A549 (cell line): Measurements from ENCODE around the gene PUS3. TPM values are rescaled to one million over a fixed set of nuclear protein-coding genes. Genes with fewer than 3 reads are reported as not detected.

Experiments used
- ATAC-seq, 2 experiments: fragments of 200-7000 bp in 1 of 2; fragments of >200 bp in 1 of 2; cut with Nextera tagmentation in 1 of 2; cut with Tn5 transposase in 1 of 2; 3 replicates each; pipeline versions ENCODE4 v1.8.0 to v1.9.1; 2018 to 2020; ENCODE audit warnings: mild to moderate bottlenecking in 1 of 2, moderate library complexity in 1 of 2
- CTCF ChIA-PET: fragments of 300-600 bp; sonication (Branson Sonifier 250); formaldehyde crosslinking; extraction: SDS; loops from one replicate; lab custom pipeline; 2021; ENCODE audit warnings: antibody characterized with exemption, inconsistent platforms; lab: Yijun Ruan, JAX
- POLR2A ChIA-PET: fragments of 350-600 bp; formaldehyde crosslinking; extraction: SDS; loops from one replicate; lab custom pipeline; 2021; ENCODE audit warnings: antibody characterized with exemption, inconsistent platforms; lab: Yijun Ruan, JAX
- DNase-seq, 2 experiments: peaks; one replicate each; pipeline versions ENCODE4 v3.0.0 to v3.0.0-alpha.2; 2011 to 2016; ENCODE audit warnings: low read depth in 1 of 2, low spot score in 1 of 2
- FAIRE-seq: peaks from 2 replicates; lab custom pipeline; 2011; peaks lifted over from hg19 to GRCh38; lab: Jason Lieb, UNC
- H3K27ac ChIP-seq, 2 experiments: fragments of >200 bp; sonication (Bioruptor Twin); formaldehyde crosslinking; 3 replicates each; pipeline ENCODE4 v1.5.1; 2016 to 2017
- H3K4me1 ChIP-seq: fragments of >200 bp; sonication (Bioruptor Twin); formaldehyde crosslinking; 3 replicates; pipeline ENCODE4 v1.6.1; 2016
- H3K4me2 ChIP-seq: fragments of >200 bp; sonication (Bioruptor Twin); formaldehyde crosslinking; 3 replicates; pipeline ENCODE4 v1.6.1; 2016
- H3K4me3 ChIP-seq: fragments of >200 bp; sonication (Bioruptor Twin); formaldehyde crosslinking; 3 replicates; pipeline ENCODE4 v1.5.1; 2016
- H3K9me3 ChIP-seq: fragments of >200 bp; sonication (Bioruptor Twin); formaldehyde crosslinking; 3 replicates; pipeline ENCODE4 v1.6.1; 2016
- CEBPB ChIP-seq, 2 experiments: fragments of >200 bp in 1 of 2; sonication (Bioruptor Twin) in 1 of 2; formaldehyde crosslinking in 1 of 2; IDR thresholded peaks; 2 replicates each; pipeline ENCODE4 v1.6.1; 2012 to 2016
- CHD2 ChIP-seq: fragments of 150-350 bp; IDR thresholded peaks from 2 replicates; pipeline ENCODE4 v1.6.1; 2014; ENCODE audit warnings: low read length; ENCODE audit not compliant: partially characterized antibody
- CHD4 ChIP-seq: fragments of 200-600 bp; sonication (generic); IDR thresholded peaks from 2 replicates; pipeline ENCODE4 v1.6.1; 2016; ENCODE audit warnings: antibody characterized with exemption, mild to moderate bottlenecking, borderline replicate concordance
- EHMT2 ChIP-seq: fragments of 200-600 bp; sonication (generic); IDR thresholded peaks from 2 replicates; pipeline ENCODE4 v1.6.1; 2016; ENCODE audit warnings: antibody characterized with exemption, low read depth, mild to moderate bottlenecking, moderate library complexity
- ESRRA ChIP-seq: fragments of 150-350 bp; IDR thresholded peaks from 2 replicates; pipeline ENCODE4 v1.6.1; 2014; ENCODE audit warnings: mild to moderate bottlenecking, low read length, borderline replicate concordance
- FOSL2 ChIP-seq, 2 experiments: fragments of 450-650 bp in 1 of 2; fragments of >200 bp in 1 of 2; sonication (Bioruptor Twin) in 1 of 2; formaldehyde crosslinking; IDR thresholded peaks; 2 replicates each; pipeline versions ENCODE4 v1.5.0 to v1.6.1; 2016 to 2020; ENCODE audit warnings: mild to moderate bottlenecking in 1 of 2, moderate library complexity in 1 of 2
- GATA3 ChIP-seq: IDR thresholded peaks from 2 replicates; pipeline ENCODE4 v1.6.1; 2012; ENCODE audit warnings: borderline replicate concordance
- HDAC2 ChIP-seq: fragments of 200-600 bp; sonication (generic); IDR thresholded peaks from 2 replicates; pipeline ENCODE4 v1.6.1; 2016
- HOXA7 ChIP-seq: fragments of 250-450 bp; sonication (Bioruptor Pico); IDR thresholded peaks from 2 replicates; pipeline ENCODE4 v1.5.0; 2020; ENCODE audit warnings: mild to moderate bottlenecking, moderate library complexity
- HOXB13 ChIP-seq: fragments of 250-450 bp; sonication (Bioruptor Pico); IDR thresholded peaks from 2 replicates; pipeline ENCODE4 v1.5.0; 2020; ENCODE audit warnings: low read depth, mild to moderate bottlenecking, moderate library complexity
- HOXB5 ChIP-seq: fragments of 250-450 bp; sonication (Bioruptor Pico); IDR thresholded peaks from 2 replicates; pipeline ENCODE4 v1.5.0; 2020; ENCODE audit warnings: mild to moderate bottlenecking, moderate library complexity
- KDM1A ChIP-seq: fragments of 200-600 bp; sonication (generic); IDR thresholded peaks from 2 replicates; pipeline ENCODE4 v1.6.1; 2016; ENCODE audit warnings: low read depth, mild to moderate bottlenecking
- MYC ChIP-seq: IDR thresholded peaks from 2 replicates; pipeline ENCODE4 v1.6.1; 2012; ENCODE audit warnings: mild to moderate bottlenecking, inconsistent platforms, low read length, improper control_type of control experiment, borderline replicate concordance
- PHF8 ChIP-seq: fragments of 200-600 bp; sonication (generic); IDR thresholded peaks from 2 replicates; pipeline ENCODE4 v1.6.1; 2016; ENCODE audit warnings: low read depth, mild to moderate bottlenecking, antibody characterized with exemption, moderate library complexity, borderline replicate concordance
- POLR2AphosphoS2 ChIP-seq: conservative IDR thresholded peaks from 2 replicates; pipeline ENCODE4 v1.6.1; 2012; ENCODE audit warnings: low read length, improper control_type of control experiment, inconsistent platforms
- RAD21 ChIP-seq, 2 experiments: fragments of >200 bp in 1 of 2; sonication (Bioruptor Twin) in 1 of 2; formaldehyde crosslinking in 1 of 2; IDR thresholded peaks in 1 of 2; conservative IDR thresholded peaks in 1 of 2; 2 replicates in 1 of 2; 3 replicates in 1 of 2; pipeline ENCODE4 v1.6.1; 2012 to 2018; ENCODE audit warnings: inconsistent platforms in 1 of 2
- RARB ChIP-seq: fragments of 250-450 bp; sonication (Bioruptor Pico); IDR thresholded peaks from 2 replicates; pipeline ENCODE4 v1.8.0; 2021; ENCODE audit warnings: mild to moderate bottlenecking, moderate library complexity
- RFX5 ChIP-seq: fragments of 450-650 bp; IDR thresholded peaks from 2 replicates; pipeline ENCODE4 v1.7.1; 2014; ENCODE audit warnings: antibody characterized with exemption, mild to moderate bottlenecking, moderate library complexity
- RNF2 ChIP-seq: fragments of 200-600 bp; sonication (generic); IDR thresholded peaks from 2 replicates; pipeline ENCODE4 v1.6.1; 2016; ENCODE audit warnings: low read depth, mild to moderate bottlenecking, antibody characterized with exemption, moderate library complexity, borderline replicate concordance
- SMC3 ChIP-seq: fragments of >200 bp; sonication (Bioruptor Twin); formaldehyde crosslinking; IDR thresholded peaks from 3 replicates; pipeline ENCODE4 v1.6.1; 2018; ENCODE audit warnings: inconsistent platforms
- SREBF2 ChIP-seq: fragments of 450-650 bp; IDR thresholded peaks from 2 replicates; pipeline ENCODE4 v1.6.1; 2014; ENCODE audit warnings: mild to moderate bottlenecking, moderate library complexity
- TFCP2L1 ChIP-seq: fragments of 250-450 bp; sonication (Bioruptor Pico); IDR thresholded peaks from 2 replicates; pipeline ENCODE4 v1.5.0; 2021; ENCODE audit warnings: mild to moderate bottlenecking
- ZFP36 ChIP-seq: fragments of 450-650 bp; IDR thresholded peaks from 2 replicates; pipeline ENCODE4 v1.6.1; 2014; ENCODE audit warnings: borderline replicate concordance; ENCODE audit not compliant: partially characterized antibody
- ZSCAN20 ChIP-seq: fragments of 250-450 bp; sonication (Bioruptor Pico); IDR thresholded peaks from 2 replicates; pipeline ENCODE4 v1.8.0; 2022; ENCODE audit warnings: mild to moderate bottlenecking, moderate library complexity
- WGBS: methylation state at CpG from one replicate; pipeline ENCODE4 v1.1.6; 2017; ENCODE audit errors: missing lambda C conversion rate; 5-methylcytosine and 5-hydroxymethylcytosine counted together
- polyA plus RNA-seq, 4 experiments: library from polyadenylated mRNA; depleted of rRNA in 3 of 4; stranded (reverse); fragments of >200 nt; fragmentation: RNase III in 1 of 4; extraction: RNeasy Plus Mini Kit Qiagen cat#74134 plus additional on column Dnase treatment in 1 of 4; gene quantifications; 2 replicates in 3 of 4; 3 replicates in 1 of 4; pipeline ENCODE4 v1.2.3, GENCODE V29; 2011 to 2017
- TF ChIP-seq, protein P1 (sequence below): fragments of >200 bp; sonication (Bioruptor Twin); formaldehyde crosslinking; IDR thresholded peaks from 3 replicates; pipeline ENCODE4 v1.6.1; 2016
- TF ChIP-seq, protein P2 (sequence below): fragments of 450-650 bp; IDR thresholded peaks from 2 replicates; pipeline ENCODE4 v1.6.1; 2014; ENCODE audit warnings: antibody characterized with exemption
- TF ChIP-seq, protein P3 (sequence below): IDR thresholded peaks from 2 replicates; pipeline ENCODE4 v1.6.1; 2012

Gene PUS3
- polyA plus RNA-seq, 2 of the 4 experiments (the other 2 are of a cell fraction): 5.0 to 8.0 TPM

DNA sequence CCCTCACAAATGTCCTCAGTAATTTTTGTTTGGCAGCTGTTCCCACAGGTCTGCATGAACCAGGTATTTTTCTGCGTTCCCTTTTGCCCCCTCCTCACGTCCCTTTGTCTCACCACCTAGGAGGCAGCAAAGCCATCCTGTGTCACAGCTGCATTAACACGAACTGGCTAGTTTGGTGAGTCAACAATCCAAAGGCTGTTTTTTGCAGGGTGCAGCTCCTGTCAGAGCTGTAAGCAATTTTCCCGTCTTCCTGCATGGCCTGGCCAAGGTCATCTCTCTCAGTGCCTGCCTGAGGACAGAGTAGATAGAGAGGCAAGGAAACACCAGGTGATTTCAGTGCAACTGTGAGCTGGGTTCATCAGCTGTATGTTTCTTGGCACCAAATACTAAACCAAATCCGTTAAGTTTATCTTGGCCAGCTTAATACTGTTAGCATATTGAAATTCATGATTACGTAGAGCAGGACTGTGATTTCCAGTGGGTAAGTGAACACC is 22.3 kb upstream of the PUS3 start:
- DNase-seq (no peak), FAIRE-seq (no peak), ATAC-seq (no peak)
- no peak for TF ChIP-seq ESRRA
- no peak for TF ChIP-seq CHD2
- TF ChIP-seq HOXA7 (CRISPR knock-in tag): no peak
- no peak for TF ChIP-seq RFX5
- TF ChIP-seq HOXB13 (CRISPR knock-in tag): no peak
- TF ChIP-seq SREBF2: no peak
- TF ChIP-seq GATA3: no peak
- TF ChIP-seq TFCP2L1 (CRISPR knock-in tag): no peak
- TF ChIP-seq, protein P1, sequence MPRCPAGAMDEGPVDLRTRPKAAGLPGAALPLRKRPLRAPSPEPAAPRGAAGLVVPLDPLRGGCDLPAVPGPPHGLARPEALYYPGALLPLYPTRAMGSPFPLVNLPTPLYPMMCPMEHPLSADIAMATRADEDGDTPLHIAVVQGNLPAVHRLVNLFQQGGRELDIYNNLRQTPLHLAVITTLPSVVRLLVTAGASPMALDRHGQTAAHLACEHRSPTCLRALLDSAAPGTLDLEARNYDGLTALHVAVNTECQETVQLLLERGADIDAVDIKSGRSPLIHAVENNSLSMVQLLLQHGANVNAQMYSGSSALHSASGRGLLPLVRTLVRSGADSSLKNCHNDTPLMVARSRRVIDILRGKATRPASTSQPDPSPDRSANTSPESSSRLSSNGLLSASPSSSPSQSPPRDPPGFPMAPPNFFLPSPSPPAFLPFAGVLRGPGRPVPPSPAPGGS: no peak
- TF ChIP-seq RARB (CRISPR knock-in tag): no peak
- TF ChIP-seq HOXB5: no peak
- TF ChIP-seq RAD21 (conservative IDR thresholded peaks at IDR 0.05 in 1 of 2, IDR thresholded peaks at IDR 0.05 in 1 of 2): no peak
- TF ChIP-seq KDM1A: no peak
- TF ChIP-seq EHMT2: no peak
- no peaks in the 10 kb centered on the region for H3K9me3 ChIP-seq
- no peak overlapping the region for H3K4me3 ChIP-seq
- POLR2A ChIA-PET: no interaction called here
- CTCF ChIA-PET: interaction anchor here (1.0 to 5.5 kb wide), 4 partner anchors 16 to 266 kb away, joined by 3 to 80 read pairs (median 24); no protein-coding TSS in a partner anchor
- H3K4me1 ChIP-seq: no peaks in the 10 kb centered on the region
- WGBS: 58% methylated on average over 6 of the region's 6 CpGs
- no peak overlapping the region for H3K4me2 ChIP-seq
- no peak overlapping the region for H3K27ac ChIP-seq

DNA sequence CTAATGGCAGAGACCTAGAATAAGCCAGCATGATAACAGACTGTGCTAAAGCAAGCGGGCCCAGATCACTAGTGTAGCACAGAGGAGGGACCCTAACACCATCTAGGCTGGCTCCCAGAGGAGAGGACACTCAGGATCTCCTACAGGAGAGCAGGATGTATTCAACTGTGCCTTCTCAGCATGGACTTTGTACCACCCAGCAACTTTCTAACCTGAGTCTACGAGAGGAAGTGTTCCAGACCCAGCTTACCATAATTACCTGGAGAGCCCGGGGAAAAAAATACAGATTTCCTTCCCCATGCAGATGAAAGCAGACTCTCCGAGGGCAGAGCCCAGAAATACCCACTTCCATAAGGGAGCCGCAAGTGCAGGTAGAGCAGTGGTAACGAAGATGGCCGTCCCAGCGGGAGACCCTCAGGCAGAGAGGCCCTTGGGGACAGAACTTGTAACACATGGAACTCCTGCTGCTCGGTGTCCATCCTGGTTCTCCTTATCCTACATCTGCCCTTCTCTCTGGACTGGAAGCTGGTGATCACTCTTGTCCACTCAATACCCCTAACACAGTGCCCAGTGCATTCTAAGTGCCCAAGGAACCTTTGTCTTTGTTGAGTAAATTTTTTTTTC is 21.5 kb upstream of the PUS3 start:
- ChIA-PET CTCF (interaction anchor here (0.6 to 5.5 kb wide), 5 partner anchors 17 to 387 kb away, joined by 3 to 80 read pairs (median 11); no protein-coding TSS in a partner anchor), POLR2A (no interaction called here)
- no peak for TF ChIP-seq SMC3
- TF ChIP-seq CHD4: no peak
- TF ChIP-seq ZFP36: no peak
- TF ChIP-seq FOSL2 (IDR thresholded peaks at IDR 0.05): no peak
- no peak for TF ChIP-seq FOSL2 (CRISPR knock-in tag; IDR thresholded peaks at IDR 0.05)
- no peak for TF ChIP-seq CEBPB (IDR thresholded peaks at IDR 0.05)
- TF ChIP-seq, protein P2, sequence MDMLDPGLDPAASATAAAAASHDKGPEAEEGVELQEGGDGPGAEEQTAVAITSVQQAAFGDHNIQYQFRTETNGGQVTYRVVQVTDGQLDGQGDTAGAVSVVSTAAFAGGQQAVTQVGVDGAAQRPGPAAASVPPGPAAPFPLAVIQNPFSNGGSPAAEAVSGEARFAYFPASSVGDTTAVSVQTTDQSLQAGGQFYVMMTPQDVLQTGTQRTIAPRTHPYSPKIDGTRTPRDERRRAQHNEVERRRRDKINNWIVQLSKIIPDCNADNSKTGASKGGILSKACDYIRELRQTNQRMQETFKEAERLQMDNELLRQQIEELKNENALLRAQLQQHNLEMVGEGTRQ: no peak
- no peak for TF ChIP-seq KDM1A
- no peak for TF ChIP-seq POLR2AphosphoS2
- DNase-seq (no peak), FAIRE-seq (no peak), ATAC-seq (no peak)
- Histone ChIP-seq H3K4me3 (no peak overlapping the region), H3K4me1 (no peaks in the 10 kb centered on the region), H3K4me2 (no peak overlapping the region), H3K9me3 (no peaks in the 10 kb centered on the region), H3K27ac (no peak overlapping the region)
- WGBS: 80% methylated on average over 9 of the region's 9 CpGs

DNA sequence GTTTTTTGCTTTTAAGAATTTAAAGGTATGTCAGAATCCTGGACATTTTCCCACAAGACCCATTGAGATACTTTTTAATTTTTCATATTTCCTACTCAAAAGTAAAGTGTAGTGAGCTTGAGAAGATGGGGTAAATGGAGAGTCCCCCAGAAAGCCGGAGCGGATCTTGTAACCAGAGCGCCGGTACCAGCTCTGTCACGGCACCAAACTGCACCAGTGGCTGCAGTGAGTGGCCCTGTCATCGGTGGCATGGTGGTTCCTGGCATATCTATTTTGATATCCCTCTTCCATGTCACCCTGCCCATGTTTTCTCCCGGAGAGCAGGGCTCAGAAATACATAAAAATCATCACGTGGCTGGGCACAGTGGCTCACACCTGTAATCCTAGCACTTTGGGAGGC is 20.6 kb upstream of the PUS3 start:
- Histone ChIP-seq H3K4me2 (no peak overlapping the region), H3K4me3 (no peak overlapping the region), H3K27ac (no peak overlapping the region), H3K9me3 (no peaks in the 10 kb centered on the region), H3K4me1 (no peaks in the 10 kb centered on the region)
- ATAC-seq (no peak), FAIRE-seq (no peak), DNase-seq (no peak)
- ChIA-PET POLR2A (no interaction called here), CTCF (interaction anchor here (1.0 to 5.5 kb wide), 18 partner anchors 9 to 279 kb away, joined by 3 to 80 read pairs (median 5); partner anchors contain the start of genes PUS3 and VSIG10L2)
- 79% methylated on average over 8 of the region's 8 CpGs for WGBS
- TF ChIP-seq PHF8: no peak
- no peak for TF ChIP-seq SREBF2
- TF ChIP-seq CHD4: no peak
- no peak for TF ChIP-seq HDAC2
- no peak for TF ChIP-seq ZSCAN20
- no peak for TF ChIP-seq HOXA7 (CRISPR knock-in tag)
- no peak for TF ChIP-seq MYC
- TF ChIP-seq ESRRA: no peak
- TF ChIP-seq ZFP36: no peak
- no peak for TF ChIP-seq RNF2
- TF ChIP-seq GATA3: no peak
- TF ChIP-seq, protein P3, sequence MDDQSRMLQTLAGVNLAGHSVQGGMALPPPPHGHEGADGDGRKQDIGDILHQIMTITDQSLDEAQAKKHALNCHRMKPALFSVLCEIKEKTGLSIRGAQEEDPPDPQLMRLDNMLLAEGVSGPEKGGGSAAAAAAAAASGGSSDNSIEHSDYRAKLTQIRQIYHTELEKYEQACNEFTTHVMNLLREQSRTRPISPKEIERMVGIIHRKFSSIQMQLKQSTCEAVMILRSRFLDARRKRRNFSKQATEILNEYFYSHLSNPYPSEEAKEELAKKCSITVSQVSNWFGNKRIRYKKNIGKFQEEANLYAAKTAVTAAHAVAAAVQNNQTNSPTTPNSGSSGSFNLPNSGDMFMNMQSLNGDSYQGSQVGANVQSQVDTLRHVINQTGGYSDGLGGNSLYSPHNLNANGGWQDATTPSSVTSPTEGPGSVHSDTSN: no peak
- no peak for TF ChIP-seq CEBPB (IDR thresholded peaks at IDR 0.05)
